MG63 (cell line): ENCODE measurements around the gene ZFP1. TPM values are rescaled to one million over a fixed set of nuclear protein-coding genes. Genes with fewer than 3 reads are reported as not detected.
"Not testable (repeated sequence)": the region's sequence is repeated elsewhere in the genome, so short reads cannot be mapped to it uniquely, and the experiment has no call there.

Source experiments
- DNase-seq: peaks from one replicate; pipeline ENCODE4 v3.0.0-alpha.2; 2020
- H3K27me3 ChIP-seq: fragments of 250-450 bp; sonication (Bioruptor Pico); 2 replicates; pipeline ENCODE4 v1.5.1; 2020; ENCODE audit warnings: mild to moderate bottlenecking, moderate library complexity
- H3K36me3 ChIP-seq: fragments of 250-450 bp; sonication (Bioruptor Pico); 2 replicates; pipeline ENCODE4 v1.5.1; 2020; ENCODE audit warnings: mild to moderate bottlenecking, moderate library complexity
- H3K4me3 ChIP-seq: fragments of 250-450 bp; sonication (Bioruptor Pico); 2 replicates; pipeline ENCODE4 v1.5.1; 2020; ENCODE audit warnings: mild to moderate bottlenecking, moderate library complexity
- H3K9me3 ChIP-seq: fragments of 250-450 bp; sonication (Bioruptor Pico); 2 replicates; pipeline ENCODE4 v1.5.1; 2020; ENCODE audit warnings: mild to moderate bottlenecking, moderate library complexity
- total RNA-seq: library from RNA; depleted of rRNA; stranded (reverse); fragments of >200 nt; shearing (Covaris generic); gene quantifications from 2 replicates; pipeline ENCODE4 v1.2.3, GENCODE V29; 2014; ENCODE audit warnings: low replicate concordance

ZFP1 gene
- total RNA-seq, 1 experiment from 2014 or later, result 4.0 TPM

DNA sequence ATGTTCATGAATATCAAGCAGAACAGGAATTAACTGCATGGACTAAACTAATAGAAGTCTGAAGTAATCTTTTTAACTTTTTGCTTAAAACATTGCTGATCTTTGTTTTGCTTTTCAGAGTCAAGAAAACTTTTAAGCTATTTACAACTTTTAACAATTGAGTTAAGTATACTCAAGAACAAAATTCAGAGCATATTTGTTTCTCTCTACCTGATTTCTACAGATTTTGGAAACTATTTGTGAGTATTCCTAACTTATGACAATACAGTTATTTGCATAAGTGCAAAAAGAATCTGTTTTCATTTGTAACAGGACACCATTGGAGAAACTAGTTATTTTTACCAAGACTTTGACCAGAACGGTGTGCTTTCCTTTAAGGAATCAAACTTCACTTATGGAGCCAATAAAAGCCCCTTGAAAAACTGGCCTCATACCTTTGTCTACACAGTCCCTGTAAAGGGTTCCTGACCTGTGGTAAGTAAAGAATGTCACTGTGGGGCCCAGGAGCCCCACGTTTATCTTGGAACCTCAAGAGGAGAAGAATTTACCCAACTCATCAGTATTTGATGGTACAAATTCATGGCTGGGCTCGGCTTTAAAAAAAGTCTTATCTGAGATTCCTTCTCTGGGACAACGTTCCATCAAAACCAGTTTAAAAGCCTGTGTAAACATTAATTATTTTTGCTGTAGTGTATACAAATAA lies 20.5 kb upstream of the ZFP1 start:
- H3K4me3 ChIP-seq, result no peak overlapping the region
- H3K9me3 ChIP-seq, result peaks cover 5% of the 10 kb centered on the region; the same call in 1 of the 2 replicates
- H3K36me3 ChIP-seq, result no peaks in the 10 kb centered on the region
- DNase-seq, result no peak
- H3K27me3 ChIP-seq, result no peaks in the 10 kb centered on the region

DNA sequence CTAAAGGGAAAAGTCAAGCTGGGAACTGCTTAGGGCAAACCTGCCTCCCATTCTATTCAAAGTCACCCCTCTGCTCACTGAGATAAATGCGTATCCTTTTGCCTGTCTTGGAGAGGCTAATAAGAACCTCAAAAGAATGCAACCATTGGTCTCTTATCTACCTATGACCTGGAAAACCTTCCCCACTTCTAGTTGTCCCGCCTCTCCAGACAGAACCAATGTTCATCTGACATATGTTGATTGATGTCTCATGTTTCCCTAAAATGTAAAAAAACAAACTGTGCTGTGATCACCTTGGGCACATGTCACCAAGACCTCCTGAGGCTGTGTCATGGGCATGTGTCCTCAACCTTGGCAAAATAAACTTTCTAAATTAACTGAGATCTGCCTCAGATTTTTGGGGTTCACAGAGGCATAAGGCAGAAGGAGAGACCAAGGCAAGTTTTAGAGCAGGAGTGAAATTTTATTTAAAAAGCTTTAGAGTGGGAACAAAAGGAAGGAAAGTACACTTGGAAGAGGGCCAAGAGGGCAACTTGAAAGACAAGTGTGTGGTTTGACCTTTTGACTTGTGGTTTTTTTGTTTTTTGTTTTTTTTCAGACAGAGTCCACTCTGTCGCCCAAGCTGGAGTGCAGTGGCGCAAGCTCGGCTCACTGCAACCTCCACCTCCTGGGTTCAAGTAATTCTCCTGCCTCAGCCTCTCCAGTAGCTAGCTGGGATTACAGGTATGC lies 18.7 kb upstream of the ZFP1 start:
- not testable (repeated sequence) for H3K4me3 ChIP-seq, H3K36me3 ChIP-seq, H3K27me3 ChIP-seq, DNase-seq, H3K9me3 ChIP-seq

DNA sequence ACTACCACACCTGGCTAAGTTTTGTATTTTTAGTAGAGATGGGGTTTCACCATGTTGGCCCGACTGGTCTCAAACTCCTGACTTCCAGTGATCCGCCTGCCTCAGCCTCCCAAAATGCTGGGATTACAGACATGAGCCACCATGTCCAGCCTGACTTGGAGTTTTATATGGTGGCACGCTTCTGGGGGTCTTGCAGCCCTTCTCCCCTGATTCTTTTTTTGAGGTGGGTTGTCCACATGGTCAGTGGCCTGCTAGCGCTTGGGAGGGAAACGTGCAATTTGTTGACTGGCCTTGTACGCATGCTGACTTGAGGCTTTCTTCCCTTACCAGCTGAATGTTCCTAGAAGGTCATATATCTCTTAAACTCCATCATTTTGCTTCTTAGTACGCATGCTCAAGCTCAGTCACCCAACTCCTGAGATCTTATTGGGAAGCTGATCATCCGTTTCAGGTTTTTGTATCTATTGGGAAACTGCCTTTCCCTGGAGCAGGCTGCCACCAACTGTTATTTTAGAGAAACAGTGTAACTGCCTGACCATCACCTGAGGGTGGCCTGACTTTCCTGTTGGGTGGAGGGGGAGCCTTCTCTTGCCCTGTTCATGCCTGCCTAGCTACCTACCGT lies 18.1 kb upstream of the ZFP1 start:
- DNase-seq, result no peak
- H3K36me3 ChIP-seq, result no peaks in the 10 kb centered on the region
- H3K4me3 ChIP-seq, result no peak overlapping the region
- H3K27me3 ChIP-seq, result no peaks in the 10 kb centered on the region
- H3K9me3 ChIP-seq, result peaks cover 5% of the 10 kb centered on the region; the same call in 1 of the 2 replicates

DNA sequence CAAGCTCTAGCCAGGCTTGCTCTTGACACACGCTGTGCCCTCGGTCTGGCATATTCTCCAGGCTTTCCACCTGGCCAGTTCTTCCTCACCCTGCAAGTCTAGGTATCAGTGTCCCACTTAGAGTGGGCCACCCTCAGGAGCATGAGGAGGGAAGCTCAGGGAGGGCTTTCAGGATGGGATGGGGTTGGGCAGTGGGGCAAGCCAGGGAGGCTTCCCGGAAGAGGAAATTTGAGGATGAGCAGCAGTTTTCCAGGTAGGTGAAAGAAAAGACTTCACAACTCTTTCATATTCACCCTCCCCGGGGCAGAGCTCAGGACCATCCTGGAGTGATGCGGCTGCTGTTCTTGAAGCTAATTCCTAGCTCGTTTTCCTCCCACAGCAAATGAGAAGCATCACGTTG lies 17.2 kb upstream of the ZFP1 start:
- peaks cover 5% of the 10 kb centered on the region; the same call in 1 of the 2 replicates for H3K9me3 ChIP-seq
- DNase-seq, result no peak
- H3K4me3 ChIP-seq, result no peak overlapping the region
- no peaks in the 10 kb centered on the region for H3K36me3 ChIP-seq
- no peaks in the 10 kb centered on the region for H3K27me3 ChIP-seq

DNA sequence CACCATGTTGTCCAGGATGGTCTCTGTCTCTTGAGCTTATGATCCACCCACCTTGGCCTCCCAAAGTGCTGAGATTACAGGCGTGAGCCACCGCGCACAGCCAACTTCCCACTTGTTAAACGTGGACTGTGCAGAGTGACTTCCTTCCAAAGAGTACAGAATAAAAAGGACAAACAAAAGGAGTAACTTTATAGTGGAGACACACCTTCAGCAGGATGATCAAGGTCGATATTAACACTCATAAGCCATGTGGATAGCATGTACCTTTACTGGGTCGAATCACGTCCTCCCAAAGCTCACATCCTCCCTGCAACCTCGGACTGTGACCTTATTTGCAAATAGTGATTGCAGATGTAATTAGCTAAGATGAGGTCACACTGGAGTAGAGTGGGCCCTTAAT lies 10.1 kb upstream of the ZFP1 start:
- no peaks in the 10 kb centered on the region for H3K9me3 ChIP-seq
- no peak for DNase-seq
- no peak overlapping the region for H3K4me3 ChIP-seq
- no peaks in the 10 kb centered on the region for H3K27me3 ChIP-seq
- H3K36me3 ChIP-seq, result no peaks in the 10 kb centered on the region

DNA sequence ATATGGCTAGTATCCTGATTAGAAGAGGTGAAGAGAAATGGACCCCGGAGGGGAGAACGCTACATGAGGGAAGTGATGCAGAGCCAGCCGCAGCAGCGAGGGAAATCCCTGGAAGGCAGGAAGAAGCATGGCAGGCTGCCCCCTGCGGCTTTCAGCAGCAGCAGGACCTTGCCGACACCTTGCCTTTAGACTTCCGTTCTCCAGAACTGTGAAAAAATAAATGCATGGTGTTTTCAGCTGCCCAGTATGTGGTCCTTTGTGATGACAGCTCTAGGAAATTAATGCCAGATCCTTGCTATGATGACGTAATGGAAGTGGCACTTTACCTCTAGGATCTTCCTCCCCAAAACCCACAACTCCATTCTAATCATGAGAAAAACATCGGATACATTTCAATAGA lies 9.7 kb upstream of the ZFP1 start:
- no peak overlapping the region for H3K4me3 ChIP-seq
- DNase-seq, result no peak
- H3K36me3 ChIP-seq, result no peaks in the 10 kb centered on the region
- no peaks in the 10 kb centered on the region for H3K27me3 ChIP-seq
- H3K9me3 ChIP-seq, result no peaks in the 10 kb centered on the region

DNA sequence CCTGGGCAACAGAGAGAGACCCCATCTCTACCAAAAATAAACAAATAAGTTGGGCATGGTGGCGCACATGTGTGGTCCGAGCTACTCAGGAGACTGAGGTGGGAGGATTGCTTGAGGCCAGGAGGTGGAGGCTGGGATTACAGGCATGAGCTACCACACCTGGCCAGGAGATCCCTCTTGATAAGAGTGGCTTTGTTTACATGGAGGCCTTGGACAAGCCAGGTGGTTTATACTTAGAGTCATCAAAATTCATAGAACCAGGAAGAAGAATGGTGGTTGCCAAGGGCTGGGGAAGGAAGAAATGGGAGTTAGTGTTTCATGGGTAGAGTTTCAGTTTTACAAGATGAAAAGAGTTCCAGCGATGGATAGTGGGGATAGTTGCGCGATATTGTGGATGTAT lies 8.8 kb upstream of the ZFP1 start:
- no peaks in the 10 kb centered on the region for H3K27me3 ChIP-seq
- no peak for DNase-seq
- no peak overlapping the region for H3K4me3 ChIP-seq
- H3K36me3 ChIP-seq, result no peaks in the 10 kb centered on the region
- no peaks in the 10 kb centered on the region for H3K9me3 ChIP-seq

DNA sequence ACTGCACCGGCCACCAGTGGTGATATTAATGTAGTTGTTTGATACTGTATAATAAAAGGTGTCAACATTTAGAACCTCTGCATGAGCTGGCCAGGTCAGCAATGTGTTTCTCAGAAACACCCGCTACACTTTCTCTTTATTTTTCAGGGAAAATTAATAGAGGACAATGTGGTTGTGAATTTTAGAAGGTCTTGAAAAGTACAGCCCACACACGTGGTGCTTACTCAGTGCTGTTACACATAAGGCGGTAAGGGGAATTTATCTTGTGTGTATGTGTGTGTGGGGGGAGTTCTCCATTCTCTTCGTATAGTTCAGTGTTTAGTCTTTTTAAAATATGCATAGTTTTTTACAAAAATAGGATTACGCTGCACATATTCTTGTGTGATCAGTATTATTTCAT lies 4.4 kb upstream of the ZFP1 start:
- H3K36me3 ChIP-seq, result no peaks in the 10 kb centered on the region
- no peaks in the 10 kb centered on the region for H3K27me3 ChIP-seq
- no peaks in the 10 kb centered on the region for H3K9me3 ChIP-seq
- H3K4me3 ChIP-seq, result no peak overlapping the region
- no peak for DNase-seq

DNA sequence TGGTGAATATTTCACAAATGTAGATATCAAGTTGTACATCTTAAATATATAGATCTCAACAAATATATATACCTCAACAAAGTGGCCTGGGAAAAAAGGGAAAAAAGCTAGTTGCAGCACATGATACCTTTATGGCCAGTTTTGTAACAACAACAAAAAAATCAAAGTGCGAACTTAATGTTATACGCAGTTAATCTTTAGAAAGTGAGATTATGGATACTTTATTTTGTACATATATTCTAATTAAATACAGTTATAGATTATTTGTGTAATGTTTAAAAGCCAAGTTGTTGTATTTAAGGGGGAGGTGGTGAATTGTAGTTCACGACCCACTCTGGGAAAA lies 385 bp upstream of the ZFP1 start:
- Histone ChIP-seq H3K36me3 (no peaks in the 10 kb centered on the region; the same call in 1 of the 2 replicates), H3K27me3 (no peaks in the 10 kb centered on the region), H3K4me3 (peak overlapping the region; percentile 99), H3K9me3 (peaks cover 8% of the 10 kb centered on the region)
- no peak for DNase-seq

DNA sequence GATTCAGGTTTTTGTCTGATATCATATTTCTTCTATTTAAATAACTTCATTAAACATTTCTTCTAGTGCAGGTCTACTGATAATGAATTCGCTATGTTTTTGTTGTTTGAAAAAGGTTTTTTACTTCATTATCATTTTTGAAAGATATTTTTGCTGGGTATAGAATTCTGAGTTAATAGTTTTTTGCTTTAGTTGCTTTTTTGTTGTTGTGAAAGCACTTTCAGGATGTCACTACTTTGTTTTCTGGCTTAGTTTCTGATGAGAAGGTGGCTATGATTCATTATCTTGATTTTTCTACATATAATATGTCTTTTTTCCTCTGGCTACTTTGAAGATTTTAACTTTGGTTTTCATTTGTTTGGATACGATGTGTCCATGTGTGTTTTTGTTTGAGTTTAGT lies 3.5 kb downstream of the ZFP1 start:
- H3K9me3 ChIP-seq, result peaks cover 8% of the 10 kb centered on the region
- no peaks in the 10 kb centered on the region for H3K27me3 ChIP-seq
- no peak overlapping the region for H3K4me3 ChIP-seq
- DNase-seq, result no peak
- peaks cover 5% of the 10 kb centered on the region for H3K36me3 ChIP-seq

DNA sequence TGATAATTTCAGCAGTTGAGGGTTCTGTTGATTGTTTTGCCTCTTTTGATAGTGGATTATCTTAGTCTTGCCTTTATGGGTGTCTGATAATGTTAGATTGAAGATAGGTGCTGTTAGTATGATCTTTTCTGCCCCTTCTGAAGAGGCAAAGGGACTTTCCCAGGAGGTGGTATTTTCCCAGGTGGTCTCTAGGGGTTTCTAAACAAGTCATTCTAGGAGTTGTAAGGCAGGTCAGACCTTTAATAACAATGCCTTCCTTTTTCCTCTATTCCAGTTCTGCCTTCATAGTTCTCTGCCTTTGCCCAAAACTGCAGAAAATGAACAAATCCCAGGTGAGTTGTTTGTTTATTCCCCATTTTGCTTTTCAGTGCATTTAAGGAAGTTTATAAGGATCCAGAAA lies 4.3 kb downstream of the ZFP1 start:
- no peak for DNase-seq
- no peaks in the 10 kb centered on the region for H3K27me3 ChIP-seq
- H3K36me3 ChIP-seq, result peaks cover 5% of the 10 kb centered on the region
- peaks cover 8% of the 10 kb centered on the region for H3K9me3 ChIP-seq
- no peak overlapping the region for H3K4me3 ChIP-seq

DNA sequence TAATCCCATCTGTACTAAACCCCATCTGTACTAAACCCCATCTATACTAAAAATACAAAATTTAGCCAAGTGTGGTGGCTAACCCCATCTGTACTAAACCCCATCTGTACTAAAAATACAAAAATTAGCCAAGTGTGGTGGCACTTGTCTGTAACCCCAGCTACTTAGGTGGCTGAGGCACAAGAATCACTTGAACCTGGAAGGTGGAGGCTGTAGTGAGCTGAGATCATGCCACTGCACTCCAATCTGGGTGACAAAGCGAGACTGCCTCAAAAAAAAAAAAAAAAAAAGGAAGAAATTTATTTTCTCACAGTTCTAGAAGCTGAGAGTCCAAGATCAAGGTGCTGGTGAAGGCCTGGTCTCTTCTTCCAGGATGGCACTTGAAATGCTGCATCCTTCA lies 12.1 kb downstream of the ZFP1 start:
- Histone ChIP-seq H3K4me3 (no peak overlapping the region), H3K36me3 (peaks cover 2% of the 10 kb centered on the region; the same call in 1 of the 2 replicates), H3K27me3 (no peaks in the 10 kb centered on the region), H3K9me3 (no peaks in the 10 kb centered on the region)
- no peak for DNase-seq

DNA sequence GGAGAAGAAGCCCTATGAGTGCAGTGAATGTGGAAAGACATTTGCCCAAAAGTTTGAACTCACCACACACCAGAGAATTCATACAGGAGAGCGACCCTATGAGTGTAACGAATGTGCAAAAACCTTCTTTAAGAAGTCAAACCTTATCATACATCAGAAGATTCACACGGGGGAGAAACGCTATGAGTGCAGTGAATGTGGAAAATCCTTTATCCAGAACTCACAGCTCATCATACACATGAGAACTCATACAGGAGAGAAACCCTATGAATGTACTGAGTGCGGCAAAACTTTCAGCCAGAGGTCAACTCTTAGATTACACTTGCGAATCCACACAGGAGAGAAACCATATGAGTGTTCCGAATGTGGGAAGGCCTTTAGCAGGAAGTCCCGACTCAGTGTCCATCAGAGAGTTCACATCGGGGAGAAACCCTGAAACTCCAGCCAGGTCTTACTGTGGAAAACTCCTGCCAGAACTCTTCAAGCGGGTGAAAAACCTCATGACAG lies 21.6 kb downstream of the ZFP1 start:
- Histone ChIP-seq H3K27me3 (no peaks in the 10 kb centered on the region), H3K36me3 (peaks cover 26% of the 10 kb centered on the region), H3K9me3 (peaks cover 8% of the 10 kb centered on the region), H3K4me3 (no peak overlapping the region)
- DNase-seq, result no peak

DNA sequence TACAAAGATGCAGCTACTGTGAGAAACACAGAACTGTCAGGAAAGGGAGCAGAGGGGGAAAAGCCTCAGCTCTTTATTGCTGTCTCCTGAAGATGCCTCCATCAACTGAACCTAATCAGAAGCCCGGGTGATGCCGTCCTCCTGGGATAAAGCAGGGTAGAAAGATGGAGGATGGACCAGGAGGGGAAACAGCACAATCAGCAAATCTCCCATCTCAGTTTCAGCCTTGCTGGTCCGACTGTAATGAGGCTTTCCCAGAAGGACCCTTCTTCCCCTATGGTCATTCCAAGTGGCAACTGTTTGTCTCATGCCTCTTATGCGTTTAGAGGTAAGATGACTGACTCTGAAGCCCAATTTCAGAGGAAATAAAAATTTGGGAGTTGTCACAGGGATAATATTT lies 24.3 kb downstream of the ZFP1 start:
- H3K4me3 ChIP-seq, result no peak overlapping the region
- H3K9me3 ChIP-seq, result peaks cover 8% of the 10 kb centered on the region
- DNase-seq, result no peak
- H3K36me3 ChIP-seq, result peaks cover 21% of the 10 kb centered on the region
- no peaks in the 10 kb centered on the region for H3K27me3 ChIP-seq

DNA sequence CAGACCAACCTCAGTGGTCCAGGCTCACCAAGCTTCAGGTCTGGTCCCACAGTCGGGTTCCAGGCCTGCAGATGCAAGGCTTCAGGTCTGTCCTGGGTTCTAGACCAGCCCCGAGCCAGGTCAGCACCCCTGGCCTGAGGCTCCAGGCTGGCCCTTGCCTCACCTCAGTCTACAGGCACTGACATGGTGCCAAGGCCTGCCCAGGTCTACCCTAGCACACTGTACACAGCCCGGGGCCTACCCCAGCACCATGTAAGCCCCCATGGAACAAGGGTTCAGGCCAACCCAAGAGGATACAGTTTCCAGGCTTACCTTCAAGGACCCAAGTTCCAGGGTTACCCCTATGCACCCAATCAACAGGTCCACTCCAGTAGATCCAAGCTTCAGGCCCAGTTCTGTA lies 26.8 kb downstream of the ZFP1 start:
- Histone ChIP-seq H3K4me3 (no peak overlapping the region), H3K36me3 (peaks cover 10% of the 10 kb centered on the region), H3K27me3 (no peaks in the 10 kb centered on the region), H3K9me3 (peaks cover 8% of the 10 kb centered on the region)
- no peak for DNase-seq

DNA sequence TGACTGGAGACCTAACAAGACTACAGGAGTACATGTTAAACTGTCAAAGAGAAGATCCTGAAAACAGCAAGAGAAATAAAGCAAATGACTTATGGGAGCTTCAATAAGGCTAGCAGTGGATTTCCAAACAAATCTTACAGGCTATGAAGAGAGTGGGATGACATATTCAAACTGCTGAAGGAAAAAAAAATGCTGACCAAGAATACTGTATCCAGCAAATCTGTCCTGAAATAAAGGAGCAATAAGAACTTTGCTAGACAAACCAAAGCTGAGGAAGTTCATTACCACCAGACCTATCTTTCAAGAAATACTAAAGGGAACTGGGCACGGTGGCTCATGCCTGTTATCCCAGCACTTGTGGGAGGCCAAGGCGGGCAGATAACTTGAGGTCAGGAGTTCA lies 28.6 kb downstream of the ZFP1 start:
- no peak overlapping the region for H3K4me3 ChIP-seq
- no peak for DNase-seq

DNA sequence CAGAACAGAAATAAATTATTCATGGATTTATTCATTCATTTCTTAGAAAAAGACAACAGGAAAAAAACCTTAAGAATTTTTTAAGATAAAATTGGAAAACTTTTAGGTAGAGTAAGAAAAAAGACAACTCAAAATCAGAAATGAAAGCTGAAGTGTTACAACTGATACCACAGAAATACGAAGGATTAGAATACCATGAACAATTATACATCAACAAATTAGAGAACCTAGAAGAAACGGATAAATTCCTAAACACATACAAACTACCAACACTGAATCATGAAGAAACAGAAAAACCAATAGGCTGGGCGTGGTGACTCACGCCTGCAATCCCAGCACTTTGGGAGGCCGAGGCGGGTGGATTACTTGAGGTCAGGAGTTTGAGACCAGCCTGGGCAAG lies 30.9 kb downstream of the ZFP1 start:
- no peak for DNase-seq
- H3K4me3 ChIP-seq, result no peak overlapping the region
- no peaks in the 10 kb centered on the region for H3K36me3 ChIP-seq
- H3K27me3 ChIP-seq, result no peaks in the 10 kb centered on the region
- no peaks in the 10 kb centered on the region; the same call in none of the 2 replicates for H3K9me3 ChIP-seq

More for the DNA sequence above, 28.6 kb downstream of the ZFP1 start:
- H3K36me3 ChIP-seq, result no peaks in the 10 kb centered on the region
- no peaks in the 10 kb centered on the region; the same call in none of the 2 replicates for H3K9me3 ChIP-seq
- H3K27me3 ChIP-seq, result no peaks in the 10 kb centered on the region
